GM23248 (cell line): Measurements from ENCODE around the gene RBM8A. TPM values are rescaled to one million over a fixed set of nuclear protein-coding genes. Genes with fewer than 3 reads are reported as not detected.
A peak's percentile ranks its signal among the peaks of the same experiment; 100 is the strongest.

Experiments used
- DNase-seq: peaks from one replicate; pipeline ENCODE4 v3.0.0-alpha.2; 2015
- H2AFZ ChIP-seq: fragments of 200-600 bp; sonication (generic); 2 replicates; pipeline ENCODE4 v1.6.1; 2016; ENCODE audit warnings: antibody characterized with exemption
- H3F3A ChIP-seq: fragments of 200-600 bp; sonication (generic); 2 replicates; pipeline ENCODE4 v1.6.1; 2016; ENCODE audit warnings: mild to moderate bottlenecking, antibody characterized with exemption, mixed run types; ENCODE audit not compliant: insufficient read depth
- H3K27ac ChIP-seq: fragments of 200-600 bp; sonication (generic); 2 replicates; pipeline ENCODE4 v1.5.1; 2016; ENCODE audit warnings: mild to moderate bottlenecking
- H3K27me3 ChIP-seq: fragments of 200-600 bp; sonication (generic); replicated peaks from 2 replicates; pipeline ENCODE4 v1.6.1; 2016; ENCODE audit warnings: mild to moderate bottlenecking; ENCODE audit not compliant: insufficient read depth
- H3K36me3 ChIP-seq: fragments of 200-600 bp; sonication (generic); 2 replicates; pipeline ENCODE4 v1.6.1; 2016; ENCODE audit warnings: low read depth, mild to moderate bottlenecking
- H3K4me1 ChIP-seq: fragments of 200-600 bp; sonication (generic); 2 replicates; pipeline ENCODE4 v1.6.1; 2016; ENCODE audit warnings: mild to moderate bottlenecking; ENCODE audit not compliant: insufficient read depth
- H3K4me2 ChIP-seq: fragments of 200-600 bp; sonication (generic); one replicate; pipeline ENCODE4 v1.6.1; 2016; ENCODE audit warnings: mild to moderate bottlenecking; ENCODE audit not compliant: unreplicated experiment
- H3K4me3 ChIP-seq: fragments of 200-600 bp; sonication (generic); 2 replicates; pipeline ENCODE4 v1.5.1; 2016; ENCODE audit warnings: mild to moderate bottlenecking
- H3K79me2 ChIP-seq: fragments of 200-600 bp; sonication (generic); 2 replicates; pipeline ENCODE4 v1.6.1; 2016; ENCODE audit warnings: mild to moderate bottlenecking; ENCODE audit not compliant: insufficient read depth
- H3K9ac ChIP-seq: fragments of 200-600 bp; sonication (generic); 2 replicates; pipeline ENCODE4 v1.6.1; 2016; ENCODE audit warnings: mild to moderate bottlenecking
- H3K9me2 ChIP-seq: fragments of 200-600 bp; sonication (generic); 2 replicates; pipeline ENCODE4 v1.6.1; 2016; ENCODE audit warnings: mixed run types, mild to moderate bottlenecking, moderate library complexity; ENCODE audit not compliant: insufficient read depth
- H3K9me3 ChIP-seq: fragments of 200-600 bp; sonication (generic); one replicate; pipeline ENCODE4 v1.6.1; 2017; ENCODE audit warnings: low read depth
- H4K20me1 ChIP-seq: fragments of 200-600 bp; sonication (generic); 2 replicates; pipeline ENCODE4 v1.6.0; 2016; ENCODE audit not compliant: insufficient read depth
- EZH2 ChIP-seq: fragments of 200-600 bp; sonication (generic); IDR thresholded peaks from 2 replicates; pipeline ENCODE4 v1.6.1; 2018; ENCODE audit warnings: antibody characterized with exemption, mild to moderate bottlenecking; ENCODE audit not compliant: insufficient read depth, poor library complexity, severe bottlenecking
- EZH2phosphoT487 ChIP-seq: fragments of 200-600 bp; sonication (generic); IDR thresholded peaks from 2 replicates; pipeline ENCODE4 v1.6.1; 2018; ENCODE audit warnings: antibody characterized with exemption, moderate library complexity, mild to moderate bottlenecking, low read depth; ENCODE audit not compliant: insufficient read depth
- WGBS, 2 experiments: methylation state at CpG; one replicate each; pipeline ENCODE4 v1.1.6; 2015 to 2017; ENCODE audit warnings: low lambda C conversion rate in 2 of 2, low coverage in 1 of 2; ENCODE audit errors: missing lambda C conversion rate in 2 of 2; 5-methylcytosine and 5-hydroxymethylcytosine counted together
- in situ Hi-C: fragments of 300-500 bp; cut with MboI; formaldehyde crosslinking; loops from 2 replicates; pipeline ENCODE4 v1.15.0; 2020
- polyA plus RNA-seq: library from polyadenylated mRNA; unstranded; fragments of >200 nt; fragmentation: Nextera tagmentation; extraction: Ambion mirVana; gene quantifications from 2 replicates; pipeline ENCODE4 v1.2.1, GENCODE V29; 2016
- total RNA-seq: library from RNA; depleted of rRNA; stranded (reverse); fragments of >200 nt; shearing (Covaris generic); gene quantifications from 2 replicates; pipeline ENCODE4 v1.2.3, GENCODE V29; 2014

RBM8A gene
- total and polyA plus RNA-seq, 2 experiments from 2014 or later, result 112 to 204 TPM

- in situ Hi-C loops, result no loop called here
- no peaks in the 10 kb centered on the region for H3K9me3 ChIP-seq
- H3K9ac ChIP-seq, result no peak overlapping the region
- 77 to 78% methylated on average over 11 of the region's 11 CpGs for WGBS, 2 experiments
- no peak overlapping the region for H3K4me2 ChIP-seq
- H3F3A ChIP-seq, result 0 out of 2 replicates have a peak, but pooled peaks cover 4% of the 10 kb centered on the region
- H4K20me1 ChIP-seq, result no peaks in the 10 kb centered on the region
- H3K36me3 ChIP-seq, result peaks cover 14% of the 10 kb centered on the region; the same call in 1 of the 2 replicates
- H3K4me1 ChIP-seq, result peaks cover 19% of the 10 kb centered on the region
- no peaks in the 10 kb centered on the region for H3K9me2 ChIP-seq
- TF ChIP-seq EZH2phosphoT487, result no peak
- TF ChIP-seq EZH2, result no peak
- no peak overlapping the region for H3K27ac ChIP-seq
- peaks cover 12% of the 10 kb centered on the region for H3K79me2 ChIP-seq
- H3K27me3 ChIP-seq, result no peaks in the 10 kb centered on the region
- no peak overlapping the region for H3K4me3 ChIP-seq
- no peak for DNase-seq
- no peak overlapping the region for H2AFZ ChIP-seq
These were observed 15.1 kb downstream of the RBM8A start for GRCh38 chr1:145912128-145912641.

- peak overlapping the region; percentile 36; the same call in 1 of the 2 replicates for H2AFZ ChIP-seq
- in situ Hi-C loops, result no loop called here
- H3K4me2 ChIP-seq, result no peak overlapping the region
- 29 to 48% methylated on average over 1 of the region's 1 CpG for WGBS, 2 experiments
- TF ChIP-seq EZH2, result no peak
- TF ChIP-seq EZH2phosphoT487, result no peak
- H4K20me1 ChIP-seq, result no peaks in the 10 kb centered on the region
- DNase-seq, result peak; percentile 65
- no peak overlapping the region for H3K4me3 ChIP-seq
- no peaks in the 10 kb centered on the region for H3K79me2 ChIP-seq
- H3K9ac ChIP-seq, result peak overlapping the region; percentile 23; the same call in 1 of the 2 replicates
- H3K27me3 ChIP-seq, result no peaks in the 10 kb centered on the region
- H3K4me1 ChIP-seq, result peaks cover 16% of the 10 kb centered on the region
- H3K9me2 ChIP-seq, result no peaks in the 10 kb centered on the region
- no peaks in the 10 kb centered on the region for H3K9me3 ChIP-seq
- H3K36me3 ChIP-seq, result peaks cover 5% of the 10 kb centered on the region; the same call in 1 of the 2 replicates
- H3K27ac ChIP-seq, result peak overlapping the region; percentile 52
- H3F3A ChIP-seq, result 0 out of 2 replicates have a peak, but pooled peaks cover 3% of the 10 kb centered on the region
These were observed 18.6 kb downstream of the RBM8A start for GRCh38 chr1:145908653-145909052.

GRCh38 chr1:145906954-145907753 is 20.1 kb downstream of the RBM8A start:
- DNase-seq, result peak; percentile 30
- Histone ChIP-seq H4K20me1 (no peaks in the 10 kb centered on the region), H2AFZ (no peak overlapping the region; the same call in 1 of the 2 replicates), H3K9me3 (no peaks in the 10 kb centered on the region), H3K4me2 (no peak overlapping the region), H3K79me2 (no peaks in the 10 kb centered on the region), H3K4me3 (no peak overlapping the region), H3K36me3 (peaks cover 5% of the 10 kb centered on the region; the same call in 1 of the 2 replicates), H3K4me1 (peaks cover 16% of the 10 kb centered on the region), H3K27ac (no peak overlapping the region), H3K27me3 (no peaks in the 10 kb centered on the region), H3K9me2 (no peaks in the 10 kb centered on the region), H3K9ac (no peak overlapping the region), H3F3A (no peaks in the 10 kb centered on the region)
- TF ChIP-seq EZH2phosphoT487 (no peak), EZH2 (no peak)
- 85 to 90% methylated on average over 10 of the region's 10 CpGs for WGBS, 2 experiments
- in situ Hi-C loops, result no loop called here

- Histone ChIP-seq H3K4me3 (no peak overlapping the region), H3K9me2 (no peaks in the 10 kb centered on the region), H3K4me2 (no peak overlapping the region), H4K20me1 (no peaks in the 10 kb centered on the region), H3K4me1 (no peaks in the 10 kb centered on the region), H2AFZ (no peak overlapping the region), H3K9me3 (no peaks in the 10 kb centered on the region), H3K9ac (no peak overlapping the region), H3K79me2 (no peaks in the 10 kb centered on the region), H3K27ac (no peak overlapping the region), H3K27me3 (no peaks in the 10 kb centered on the region), H3F3A (no peaks in the 10 kb centered on the region), H3K36me3 (no peaks in the 10 kb centered on the region)
- no peak for DNase-seq
- WGBS, 2 experiments, result 88 to 90% methylated on average over 12 of the region's 12 CpGs
- in situ Hi-C loops, result no loop called here
- TF ChIP-seq EZH2 (no peak), EZH2phosphoT487 (no peak)
These were observed 25.8 kb downstream of the RBM8A start for GRCh38 chr1:145901312-145902021.
